NT2/D1 (cell line): ENCODE results near the gene ZBTB11.

ENCODE experiments used
- DNase-seq: peaks from one replicate; pipeline ENCODE4 v3.0.0-alpha.2; 2011; ENCODE audit warnings: low read depth, low spot score
- H3K27me3 ChIP-seq: 2 replicates; pipeline ENCODE4 v1.6.0; 2011; ENCODE audit warnings: mild to moderate bottlenecking; ENCODE audit not compliant: insufficient read length, insufficient read depth
- H3K36me3 ChIP-seq: 2 replicates; pipeline ENCODE4 v1.6.1; 2011; ENCODE audit warnings: mild to moderate bottlenecking, low read length, mixed read lengths; ENCODE audit not compliant: insufficient read depth, insufficient read length
- H3K4me1 ChIP-seq: 2 replicates; pipeline ENCODE4 v1.5.1; 2011; ENCODE audit not compliant: insufficient read depth, insufficient read length
- H3K4me3 ChIP-seq: 2 replicates; pipeline ENCODE4 v1.5.1; 2011; ENCODE audit warnings: low read depth; ENCODE audit not compliant: insufficient read length
- H3K9ac ChIP-seq: 2 replicates; pipeline ENCODE4 v1.6.0; 2011; ENCODE audit warnings: low read depth; ENCODE audit not compliant: insufficient read length
- H3K9me3 ChIP-seq: 2 replicates; pipeline ENCODE4 v1.5.1; 2011; ENCODE audit warnings: mild to moderate bottlenecking, low read length; ENCODE audit not compliant: insufficient read depth
- SUZ12 ChIP-seq: IDR thresholded peaks from 2 replicates; pipeline ENCODE4 v1.6.1; 2011; ENCODE audit not compliant: insufficient read length, insufficient read depth; ENCODE audit errors: extremely low read depth
- YY1 ChIP-seq: IDR thresholded peaks from 2 replicates; pipeline ENCODE4 v1.6.1; 2011; ENCODE audit not compliant: insufficient read length, insufficient read depth
- ZNF274 ChIP-seq: IDR thresholded peaks from 2 replicates; pipeline ENCODE4 v1.6.1; 2011; ENCODE audit warnings: mild to moderate bottlenecking, low read depth, low read length

Gene ZBTB11

GRCh38 chr3:101667331-101667730, 9.6 kb downstream of the ZBTB11 start:
- peaks cover 93% of the 10 kb centered on the region for H3K36me3 ChIP-seq
- H3K9ac ChIP-seq, result no peak overlapping the region

GRCh38 chr3:101665851-101666250, 11.1 kb downstream of the ZBTB11 start:
- Histone ChIP-seq H3K36me3 (peaks cover 95% of the 10 kb centered on the region), H3K9ac (no peak overlapping the region)
- TF ChIP-seq SUZ12 (no peak), YY1 (no peak), ZNF274 (no peak)

More at GRCh38 chr3:101667331-101667730, 9.6 kb downstream of the ZBTB11 start:
- H3K27me3 ChIP-seq, result no peaks in the 10 kb centered on the region
- H3K9me3 ChIP-seq, result no peaks in the 10 kb centered on the region
- TF ChIP-seq YY1, result no peak
- no peak for TF ChIP-seq SUZ12
- TF ChIP-seq ZNF274, result no peak
- no peaks in the 10 kb centered on the region for H3K4me1 ChIP-seq
- no peak for DNase-seq
- H3K4me3 ChIP-seq, result no peak overlapping the region

GRCh38 chr3:101665357-101665756, 11.6 kb downstream of the ZBTB11 start:
- Histone ChIP-seq H3K27me3 (no peaks in the 10 kb centered on the region), H3K4me1 (no peaks in the 10 kb centered on the region), H3K9ac (no peak overlapping the region), H3K4me3 (no peak overlapping the region), H3K36me3 (peaks cover 95% of the 10 kb centered on the region), H3K9me3 (no peaks in the 10 kb centered on the region)
- DNase-seq, result no peak
- no peak for TF ChIP-seq ZNF274

More at GRCh38 chr3:101665851-101666250, 11.1 kb downstream of the ZBTB11 start:
- Histone ChIP-seq H3K9me3 (no peaks in the 10 kb centered on the region), H3K4me1 (no peaks in the 10 kb centered on the region), H3K4me3 (no peak overlapping the region), H3K27me3 (no peaks in the 10 kb centered on the region)
- no peak for DNase-seq

GRCh38 chr3:101660714-101661113, 16.2 kb downstream of the ZBTB11 start:
- no peak overlapping the region for H3K9ac ChIP-seq
- no peaks in the 10 kb centered on the region for H3K4me1 ChIP-seq
- no peak overlapping the region for H3K4me3 ChIP-seq
- H3K9me3 ChIP-seq, result no peaks in the 10 kb centered on the region
- H3K36me3 ChIP-seq, result peaks cover 86% of the 10 kb centered on the region
- H3K27me3 ChIP-seq, result no peaks in the 10 kb centered on the region
- TF ChIP-seq SUZ12 (no peak), ZNF274 (no peak), YY1 (no peak)
- no peak for DNase-seq

GRCh38 chr3:101656651-101657050, 20.3 kb downstream of the ZBTB11 start:
- no peaks in the 10 kb centered on the region for H3K27me3 ChIP-seq
- H3K4me1 ChIP-seq, result no peaks in the 10 kb centered on the region
- H3K9me3 ChIP-seq, result no peaks in the 10 kb centered on the region
- no peak overlapping the region for H3K9ac ChIP-seq
- TF ChIP-seq YY1, result no peak
- peaks cover 82% of the 10 kb centered on the region for H3K36me3 ChIP-seq
- DNase-seq, result no peak
- no peak overlapping the region for H3K4me3 ChIP-seq

- H3K4me3 ChIP-seq, result no peak overlapping the region
- H3K27me3 ChIP-seq, result no peaks in the 10 kb centered on the region
- DNase-seq, result no peak
- TF ChIP-seq ZNF274, result no peak
- no peak for TF ChIP-seq YY1
- no peak for TF ChIP-seq SUZ12
- H3K9me3 ChIP-seq, result peaks cover 3% of the 10 kb centered on the region; the same call in 1 of the 2 replicates
- no peaks in the 10 kb centered on the region for H3K4me1 ChIP-seq
- no peak overlapping the region for H3K9ac ChIP-seq
- peaks cover 28% of the 10 kb centered on the region for H3K36me3 ChIP-seq
Measured at GRCh38 chr3:101646726-101647125, 30.2 kb downstream of the ZBTB11 start.

- Histone ChIP-seq H3K4me3 (no peak overlapping the region), H3K4me1 (no peaks in the 10 kb centered on the region), H3K36me3 (peaks cover 8% of the 10 kb centered on the region), H3K27me3 (no peaks in the 10 kb centered on the region), H3K9me3 (peaks cover 3% of the 10 kb centered on the region; the same call in 1 of the 2 replicates), H3K9ac (no peak overlapping the region)
- TF ChIP-seq ZNF274 (no peak), YY1 (no peak), SUZ12 (no peak)
- DNase-seq, result no peak
Measured at GRCh38 chr3:101643861-101644613, 32.9 kb downstream of the ZBTB11 start.
